Measurements from ENCODE around the gene ANO6. TPM values are rescaled to one million over a fixed set of nuclear protein-coding genes. Genes with fewer than 3 reads are reported as not detected.
A peak's percentile ranks its signal among the peaks of the same experiment; 100 is the strongest.

ANO6 gene
- total RNA-seq, 4 donors from 2014 or later, result 16.9 to 23.0 (median 20.4) TPM

GRCh38 chr12:45336762-45337596 is 121.1 kb downstream of the ANO6 start:
- 92 to 95% methylated on average over 3 of the region's 3 CpGs for WGBS, 2 donors (ENCODE audit: low coverage in 1 of 2)
- no peaks in the 10 kb centered on the region for H3K9me3 ChIP-seq
- no peak for DNase-seq
- H3K4me3 ChIP-seq, result no peak overlapping the region
- in situ Hi-C loops (cut with MboI; ENCODE audit: low pct_ligation_motif_present in 1 of 4, low pct_unique_long_range_greater_than_20kb in 1 of 4, low sequenced_read_pairs in 3 of 4), result no loop called here
- H3K27me3 ChIP-seq, result no peaks in the 10 kb centered on the region
- H3K27ac ChIP-seq, result no peak overlapping the region
- intact Hi-C loops (cut with DNase I; ENCODE audit: low total_unique reads), result no loop called here
- no peak for TF ChIP-seq POLR2AphosphoS5 (IDR thresholded peaks at IDR 0.05)
- H3K4me1 ChIP-seq, result peaks cover 0 to 5% (median 2%) of the 10 kb centered on the region in 4 donors
- no peaks in the 10 kb centered on the region for H3K36me3 ChIP-seq

- H3K4me3 ChIP-seq, result no peak overlapping the region
- H3K36me3 ChIP-seq, result no peaks in the 10 kb centered on the region
- in situ Hi-C loops (cut with MboI; ENCODE audit: low pct_ligation_motif_present in 1 of 4, low pct_unique_long_range_greater_than_20kb in 1 of 4, low sequenced_read_pairs in 3 of 4) (no loop called here), intact Hi-C loops (cut with DNase I; ENCODE audit: low total_unique reads) (no loop called here)
- H3K27me3 ChIP-seq, result no peaks in the 10 kb centered on the region
- H3K4me1 ChIP-seq, result peaks cover 0 to 5% (median 2%) of the 10 kb centered on the region in 4 donors
- no peak for TF ChIP-seq POLR2A (IDR thresholded peaks at IDR 0.05)
- TF ChIP-seq EP300 (IDR thresholded peaks at IDR 0.05; ENCODE audit: low read depth), result no peak
- no peak for TF ChIP-seq POLR2AphosphoS5 (IDR thresholded peaks at IDR 0.05)
- TF ChIP-seq CTCF (IDR thresholded peaks at IDR 0.05), result no peak
- no peaks in the 10 kb centered on the region for H3K9me3 ChIP-seq
- H3K27ac ChIP-seq, result peak overlapping the region in 1 of 4 donors; percentile 49
- DNase-seq, result no peak
Observed at GRCh38 chr12:45337835-45338234, 121.9 kb downstream of the ANO6 start.

GRCh38 chr12:45338272-45338671 is 122.4 kb downstream of the ANO6 start:
- Histone ChIP-seq H3K27me3 (no peaks in the 10 kb centered on the region), H3K36me3 (no peaks in the 10 kb centered on the region), H3K27ac (peak overlapping the region in 2 of 4 donors; percentile 23 to 49), H3K9me3 (no peaks in the 10 kb centered on the region), H3K4me3 (no peak overlapping the region), H3K4me1 (peaks cover 0 to 5% (median 2%) of the 10 kb centered on the region in 4 donors)
- WGBS, 2 donors (ENCODE audit: low coverage in 1 of 2), result 73 to 94% methylated on average over 1 of the region's 1 CpG
- in situ Hi-C loops (cut with MboI; ENCODE audit: low pct_ligation_motif_present in 1 of 4, low pct_unique_long_range_greater_than_20kb in 1 of 4, low sequenced_read_pairs in 3 of 4), result no loop called here
- intact Hi-C loops (cut with DNase I; ENCODE audit: low total_unique reads), result no loop called here
- DNase-seq, result no peak
- TF ChIP-seq CTCF (IDR thresholded peaks at IDR 0.05), result no peak
- TF ChIP-seq EP300 (IDR thresholded peaks at IDR 0.05; ENCODE audit: low read depth), result no peak
- TF ChIP-seq POLR2A (IDR thresholded peaks at IDR 0.05), result no peak
- no peak for TF ChIP-seq POLR2AphosphoS5 (IDR thresholded peaks at IDR 0.05)

GRCh38 chr12:45339035-45339434 is 123.1 kb downstream of the ANO6 start:
- intact Hi-C loops (cut with DNase I; ENCODE audit: low total_unique reads) (no loop called here), in situ Hi-C loops (cut with MboI; ENCODE audit: low pct_ligation_motif_present in 1 of 4, low pct_unique_long_range_greater_than_20kb in 1 of 4, low sequenced_read_pairs in 3 of 4) (no loop called here)
- no peak for DNase-seq
- peak overlapping the region in 2 of 4 donors; percentile 23 to 49 for H3K27ac ChIP-seq
- no peaks in the 10 kb centered on the region for H3K9me3 ChIP-seq
- no peaks in the 10 kb centered on the region for H3K27me3 ChIP-seq
- H3K4me1 ChIP-seq, result peaks cover 0 to 5% (median 2%) of the 10 kb centered on the region in 4 donors
- TF ChIP-seq CTCF (IDR thresholded peaks at IDR 0.05), result no peak
- TF ChIP-seq EP300 (IDR thresholded peaks at IDR 0.05; ENCODE audit: low read depth), result no peak
- TF ChIP-seq POLR2A (IDR thresholded peaks at IDR 0.05), result no peak
- TF ChIP-seq POLR2AphosphoS5 (IDR thresholded peaks at IDR 0.05), result no peak
- no peaks in the 10 kb centered on the region for H3K36me3 ChIP-seq
- no peak overlapping the region for H3K4me3 ChIP-seq
